HG02763 (cell line): ENCODE measurements around the gene HAT1.

Experiments used
- ATAC-seq: cut with Tn5 transposase; IDR thresholded peaks from one replicate; pipeline ENCODE4 v1.9.1; 2021; ENCODE audit warnings: mild to moderate bottlenecking, moderate library complexity; ENCODE audit not compliant: unreplicated experiment

The HAT1 gene

GRCh38 chr2:172021074-172021931 is 99.0 kb downstream of the HAT1 start:
- ATAC-seq = no peak

- no peak for ATAC-seq
Measured at GRCh38 chr2:172021955-172022354, 99.7 kb downstream of the HAT1 start.

DNA sequence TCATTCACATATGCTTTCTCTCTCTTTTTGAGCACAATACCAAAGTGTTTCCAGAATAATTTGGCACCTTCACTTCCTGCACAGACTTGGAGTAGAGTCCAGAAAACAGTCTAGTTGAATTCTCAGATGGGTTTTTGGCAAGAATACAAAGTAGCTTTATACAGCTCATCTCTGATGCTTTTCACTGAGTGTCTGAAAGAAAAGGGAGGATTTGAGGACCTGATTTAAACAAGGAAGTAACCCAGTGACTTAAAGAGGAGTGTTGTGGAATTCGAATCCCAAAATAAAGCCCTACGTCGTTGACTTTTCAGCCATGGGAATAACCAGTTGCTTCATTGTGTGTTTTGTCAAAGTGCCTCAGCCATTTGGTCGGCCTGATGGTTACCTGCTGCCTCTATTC is 109.3 kb downstream of the HAT1 start:
- ATAC-seq = no peak
